ENCODE measurements around the gene RDX.

The RDX gene

DNA sequence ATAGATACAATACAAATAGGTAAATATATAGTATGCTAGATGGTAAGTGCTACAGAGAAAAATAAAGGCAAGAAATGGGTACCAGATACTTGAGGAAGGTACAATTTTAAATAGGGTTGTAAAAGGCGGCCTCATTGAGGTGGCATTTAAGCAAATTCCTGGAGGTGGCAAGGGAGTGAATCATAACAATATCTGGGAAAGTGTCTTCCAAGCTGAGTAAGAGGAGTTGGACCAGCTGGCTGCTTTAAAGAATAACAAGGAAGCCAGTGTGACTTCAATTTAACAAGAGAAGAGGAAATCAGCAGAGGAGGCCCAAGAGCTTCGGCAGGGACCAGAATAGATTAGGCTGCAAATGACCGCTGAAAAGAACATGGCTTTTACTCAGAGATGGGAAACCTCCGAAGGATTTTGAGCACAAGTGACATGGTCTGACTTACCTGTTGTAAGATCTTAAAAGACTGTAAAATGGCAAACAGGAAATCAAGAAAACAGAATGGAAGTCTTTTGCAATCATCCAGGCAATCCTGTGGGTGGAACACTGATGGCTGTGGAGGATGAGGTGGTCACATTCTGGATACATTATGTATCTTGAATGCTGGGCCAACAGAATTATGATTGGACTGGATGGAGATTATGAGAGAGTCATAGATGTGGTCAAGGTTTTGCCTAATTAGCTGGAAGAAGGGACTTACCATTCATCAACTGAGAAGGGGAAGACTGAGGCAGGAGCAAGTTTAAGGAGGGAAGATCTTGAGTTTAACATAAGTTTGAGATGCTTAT is 77.2 kb downstream of the RDX start:
- no peak for TF ChIP-seq CTCF (IDR thresholded peaks at IDR 0.05)

DNA sequence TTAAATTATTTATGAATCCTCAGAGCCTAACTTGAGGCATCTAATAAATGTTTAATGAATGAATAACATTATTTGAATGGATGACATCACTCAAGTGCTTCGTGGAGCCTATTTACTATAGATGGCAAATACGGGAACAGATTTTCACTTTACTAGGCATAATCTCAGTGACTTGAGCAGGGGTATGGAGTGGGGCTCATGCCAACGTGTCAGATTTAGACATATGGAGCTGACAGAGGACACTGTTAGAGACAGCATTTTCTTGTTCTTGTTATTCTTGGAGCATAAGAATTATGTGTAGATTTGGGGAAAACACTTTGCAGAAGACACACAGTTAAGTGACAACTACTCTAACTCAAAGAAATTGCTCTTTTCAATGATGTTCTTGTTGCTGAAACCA is 78.5 kb downstream of the RDX start:
- TF ChIP-seq CTCF (IDR thresholded peaks at IDR 0.05): no peak

- TF ChIP-seq CTCF (IDR thresholded peaks at IDR 0.05): no peak
These were observed 79.1 kb downstream of the RDX start for GRCh38 chr11:110217223-110217877.

- TF ChIP-seq CTCF (IDR thresholded peaks at IDR 0.05): no peak
These were observed 89.3 kb downstream of the RDX start for GRCh38 chr11:110207123-110207522.

DNA sequence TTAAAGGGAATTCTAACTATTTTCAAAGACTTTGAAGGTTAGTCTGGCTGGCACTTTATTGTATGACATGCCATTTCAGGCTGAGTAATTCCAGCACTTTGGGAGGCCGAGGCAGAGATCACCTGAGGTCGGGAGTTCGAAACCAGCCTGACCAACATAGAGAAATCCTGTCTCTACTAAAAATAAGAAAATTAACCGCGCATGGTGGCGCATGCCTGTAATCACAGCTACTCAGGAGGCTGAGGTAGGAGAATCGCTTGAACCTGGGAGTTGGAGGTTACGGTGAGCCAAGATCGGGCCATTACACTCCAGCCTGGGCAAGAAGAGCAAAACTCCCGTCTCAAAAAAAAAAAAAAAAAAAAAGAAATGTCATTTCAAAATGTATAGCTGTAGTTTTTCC is 95.6 kb downstream of the RDX start:
- no peak for TF ChIP-seq CTCF (IDR thresholded peaks at IDR 0.05)

DNA sequence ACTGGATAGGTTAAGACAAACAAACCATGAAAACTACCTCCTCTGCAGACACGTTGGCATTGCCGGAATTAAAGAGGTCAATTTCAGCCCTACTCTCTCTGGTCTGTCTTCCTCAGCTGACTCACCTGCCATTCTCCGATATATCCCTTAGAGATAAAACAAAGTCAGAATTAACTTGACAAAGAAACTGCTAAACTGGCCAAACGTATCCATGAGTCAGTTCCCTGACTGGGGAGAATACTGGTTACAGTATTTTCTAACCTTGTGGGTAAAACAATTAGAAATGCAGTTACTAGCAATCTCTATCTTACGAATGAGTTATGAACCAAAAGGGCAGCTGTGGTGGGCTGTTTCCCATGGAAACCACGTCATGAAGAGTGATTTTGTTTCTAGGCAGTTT is 96.2 kb downstream of the RDX start:
- no peak for TF ChIP-seq CTCF (IDR thresholded peaks at IDR 0.05)

- TF ChIP-seq CTCF (IDR thresholded peaks at IDR 0.05): no peak
These were observed 97.0 kb downstream of the RDX start for GRCh38 chr11:110199184-110199981.

Data from LNCAP (cell line).